HG02943 (cell line): Measurements from ENCODE around the gene APBB1.
"Not testable (repeated sequence)": the region's sequence is repeated elsewhere in the genome, so short reads cannot be mapped to it uniquely, and the experiment has no call there.

Source experiments
- ATAC-seq: cut with Tn5 transposase; IDR thresholded peaks from one replicate; pipeline ENCODE4 v1.9.1; 2021; ENCODE audit warnings: mild to moderate bottlenecking, low read depth, moderate library complexity; ENCODE audit not compliant: unreplicated experiment

Gene APBB1

DNA sequence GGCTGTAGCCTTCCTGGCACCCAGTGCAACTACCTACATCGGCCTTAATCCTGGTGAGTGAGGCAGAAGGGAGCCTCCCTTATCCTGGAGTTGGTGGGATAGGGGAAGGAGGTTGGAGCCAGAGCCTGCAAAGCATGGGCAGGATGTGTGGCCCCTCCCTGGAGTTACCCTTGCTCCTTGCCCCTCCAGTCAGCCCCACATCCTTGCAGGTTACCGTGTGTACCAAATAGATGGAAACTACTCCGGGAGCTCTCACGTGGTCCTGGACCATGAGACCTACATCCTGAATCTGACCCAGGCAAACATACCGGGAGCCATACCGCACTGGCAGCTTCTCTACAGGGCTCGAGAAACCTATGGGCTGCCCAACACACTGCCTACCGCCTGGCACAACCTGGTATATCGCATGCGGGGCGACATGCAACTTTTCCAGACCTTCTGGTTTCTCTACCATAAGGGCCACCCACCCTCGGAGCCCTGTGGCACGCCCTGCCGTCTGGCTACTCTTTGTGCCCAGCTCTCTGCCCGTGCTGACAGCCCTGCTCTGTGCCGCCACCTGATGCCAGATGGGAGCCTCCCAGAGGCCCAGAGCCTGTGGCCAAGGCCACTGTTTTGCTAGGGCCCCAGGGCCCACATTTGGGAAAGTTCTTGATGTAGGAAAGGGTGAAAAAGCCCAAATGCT lies 24.8 kb downstream of the APBB1 start:
- ATAC-seq: no peak

DNA sequence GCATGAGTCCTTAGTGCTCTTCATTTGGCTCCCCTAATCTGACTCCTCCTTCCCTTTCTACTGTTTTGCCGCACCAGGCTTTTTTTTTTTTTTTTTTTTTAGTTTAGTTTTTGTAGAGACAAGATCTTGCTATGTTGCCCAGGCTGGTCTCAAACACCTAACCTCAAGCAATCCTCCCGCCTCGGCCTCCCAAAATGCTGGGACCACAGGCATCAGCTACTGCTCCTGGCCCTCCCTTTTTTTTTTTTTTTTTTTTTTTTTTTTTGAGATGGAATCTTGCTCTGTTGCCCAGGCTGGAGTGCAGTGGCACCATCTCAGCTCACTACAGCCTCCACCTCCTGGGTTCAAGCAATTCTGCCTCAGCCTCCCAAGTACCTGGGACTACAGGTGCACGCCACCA lies 26.6 kb downstream of the APBB1 start:
- ATAC-seq: not testable (repeated sequence)

DNA sequence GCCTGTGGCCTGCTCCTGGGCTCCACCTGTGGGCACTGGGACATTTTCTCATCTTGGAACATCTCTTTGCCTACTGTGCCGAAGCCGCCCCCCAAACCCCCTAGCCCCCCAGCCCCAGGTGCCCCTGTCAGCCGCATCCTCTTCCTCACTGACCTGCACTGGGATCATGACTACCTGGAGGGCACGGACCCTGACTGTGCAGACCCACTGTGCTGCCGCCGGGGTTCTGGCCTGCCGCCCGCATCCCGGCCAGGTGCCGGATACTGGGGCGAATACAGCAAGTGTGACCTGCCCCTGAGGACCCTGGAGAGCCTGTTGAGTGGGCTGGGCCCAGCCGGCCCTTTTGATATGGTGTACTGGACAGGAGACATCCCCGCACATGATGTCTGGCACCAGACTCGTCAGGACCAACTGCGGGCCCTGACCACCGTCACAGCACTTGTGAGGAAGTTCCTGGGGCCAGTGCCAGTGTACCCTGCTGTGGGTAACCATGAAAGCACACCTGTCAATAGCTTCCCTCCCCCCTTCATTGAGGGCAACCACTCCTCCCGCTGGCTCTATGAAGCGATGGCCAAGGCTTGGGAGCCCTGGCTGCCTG lies 27.3 kb downstream of the APBB1 start:
- no peak for ATAC-seq

DNA sequence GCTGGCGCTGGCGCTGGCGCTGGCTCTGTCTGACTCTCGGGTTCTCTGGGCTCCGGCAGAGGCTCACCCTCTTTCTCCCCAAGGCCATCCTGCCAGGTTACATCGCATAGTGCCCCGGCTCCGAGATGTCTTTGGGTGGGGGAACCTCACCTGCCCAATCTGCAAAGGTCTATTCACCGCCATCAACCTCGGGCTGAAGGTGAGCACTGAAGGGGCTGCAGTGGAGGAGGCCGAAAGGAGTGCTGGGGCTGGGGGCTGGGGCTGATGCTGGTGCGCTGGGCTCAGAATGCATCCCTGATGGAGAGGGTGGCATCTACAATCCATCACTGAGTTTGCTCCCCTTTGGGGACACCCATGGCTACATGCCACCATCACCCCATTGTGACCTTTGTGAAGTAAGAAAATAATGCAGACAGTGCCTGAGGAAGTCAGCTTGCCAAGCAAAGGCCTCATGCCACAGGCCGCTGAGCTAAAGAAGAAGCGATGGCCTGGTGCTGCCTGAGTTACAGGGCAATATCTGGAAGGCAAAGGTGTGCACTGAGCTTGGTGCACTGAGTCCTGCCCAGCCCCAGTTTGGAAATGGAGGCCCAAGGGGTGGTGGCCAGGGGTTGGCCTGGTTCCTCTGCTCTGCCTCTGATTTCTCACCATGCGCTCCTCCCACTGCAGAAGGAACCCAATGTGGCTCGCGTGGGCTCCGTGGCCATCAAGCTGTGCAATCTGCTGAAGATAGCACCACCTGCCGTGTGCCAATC lies 28.0 kb downstream of the APBB1 start:
- no peak for ATAC-seq

DNA sequence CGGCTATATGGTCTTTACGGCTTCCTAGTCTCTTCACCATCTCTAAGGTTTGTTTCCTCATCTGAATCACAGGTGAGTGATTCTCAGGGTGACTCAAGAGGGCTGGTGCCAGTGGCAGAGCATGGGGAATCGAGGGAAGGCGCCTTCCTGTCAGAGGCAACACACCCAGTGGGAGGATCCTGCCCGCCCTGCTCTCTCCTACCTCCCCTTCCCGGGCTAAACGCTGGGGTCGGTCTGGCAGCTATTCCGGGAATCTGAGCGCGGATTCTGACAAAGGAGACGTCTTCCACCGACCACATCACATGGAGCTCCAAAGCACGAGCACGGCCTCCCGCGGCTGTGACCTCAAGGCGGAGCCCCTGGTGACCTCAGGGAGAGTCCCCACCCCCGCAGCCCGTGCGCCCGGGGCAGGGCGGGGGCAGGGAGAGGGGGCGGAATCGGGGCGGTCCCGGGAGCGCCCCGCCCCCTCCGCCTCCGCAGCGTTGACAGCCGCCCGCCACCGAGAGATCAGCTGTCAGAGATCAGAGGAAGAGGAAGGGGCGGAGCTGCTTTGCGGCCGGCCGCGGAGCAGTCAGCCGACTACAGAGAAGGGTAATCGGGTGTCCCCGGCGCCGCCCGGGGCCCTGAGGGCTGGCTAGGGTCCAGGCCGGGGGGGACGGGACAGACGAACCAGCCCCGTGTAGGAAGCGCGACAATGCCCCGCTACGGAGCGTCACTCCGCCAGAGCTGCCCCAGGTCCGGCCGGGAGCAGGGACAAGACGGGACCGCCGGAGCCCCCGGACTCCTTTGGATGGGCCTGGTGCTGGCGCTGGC lies 28.8 kb downstream of the APBB1 start, which contains the start of gene SMPD1:
Gene SMPD1, plus strand, starts transcription at position 570 of the 813 bp plus-strand sequence. Its CDS starts 125 bp downstream, at position 695.
- ATAC-seq: peak; percentile 97

DNA sequence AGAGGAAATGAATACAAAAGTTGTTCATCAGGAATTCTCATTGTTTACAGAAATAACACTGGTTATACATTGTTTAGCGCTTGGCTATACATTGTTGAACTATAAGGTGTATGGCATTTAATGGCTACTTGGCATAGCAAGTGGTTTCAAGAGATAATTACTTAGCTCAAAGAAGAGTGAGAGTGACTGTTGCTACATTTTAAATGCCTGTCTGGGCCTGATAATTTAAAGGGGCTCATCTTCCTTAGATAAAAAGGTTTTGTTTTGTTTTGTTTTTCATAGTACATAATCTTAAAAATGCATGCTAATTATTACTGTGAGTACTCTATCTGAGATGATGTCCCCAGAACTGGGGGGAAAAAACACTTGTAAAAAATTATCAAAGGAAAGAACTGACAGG lies 30.1 kb downstream of the APBB1 start:
- ATAC-seq: no peak

DNA sequence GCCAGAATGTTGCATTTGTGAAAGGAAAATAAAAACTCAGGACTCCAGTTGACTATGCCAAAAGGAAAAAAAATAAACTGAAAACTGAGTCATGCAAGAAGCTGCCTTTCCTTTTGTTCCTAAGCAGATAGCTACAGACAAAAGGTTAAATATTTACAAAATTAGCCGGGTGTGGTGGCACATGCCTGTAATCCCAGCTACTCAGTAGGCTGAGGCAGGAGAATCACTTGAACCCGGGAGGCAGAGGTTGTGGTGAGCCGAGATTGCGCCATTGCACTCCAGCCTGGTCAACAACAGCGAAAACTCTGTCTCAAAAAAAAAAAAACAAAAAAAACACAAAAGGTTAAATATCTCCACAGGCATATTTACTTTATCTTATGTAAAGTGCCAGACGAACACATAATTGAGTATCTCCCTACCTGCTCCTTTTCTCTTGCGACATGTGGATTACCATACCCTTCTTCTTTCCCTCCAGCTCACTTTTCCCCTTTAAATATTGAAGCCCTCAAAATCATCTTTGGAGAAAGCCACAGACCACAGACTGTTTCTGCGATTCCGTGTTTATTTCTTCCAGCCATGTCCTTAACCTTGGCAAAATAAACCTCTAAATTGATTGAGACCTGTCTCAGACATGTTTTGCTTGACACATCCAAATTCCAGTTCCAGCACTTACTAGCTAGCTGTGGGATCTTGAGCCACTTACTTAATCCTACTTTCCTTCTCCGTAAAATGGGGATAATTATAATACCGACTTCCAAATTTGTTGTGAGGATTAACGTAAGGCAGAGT lies 30.9 kb downstream of the APBB1 start:
- no peak for ATAC-seq

DNA sequence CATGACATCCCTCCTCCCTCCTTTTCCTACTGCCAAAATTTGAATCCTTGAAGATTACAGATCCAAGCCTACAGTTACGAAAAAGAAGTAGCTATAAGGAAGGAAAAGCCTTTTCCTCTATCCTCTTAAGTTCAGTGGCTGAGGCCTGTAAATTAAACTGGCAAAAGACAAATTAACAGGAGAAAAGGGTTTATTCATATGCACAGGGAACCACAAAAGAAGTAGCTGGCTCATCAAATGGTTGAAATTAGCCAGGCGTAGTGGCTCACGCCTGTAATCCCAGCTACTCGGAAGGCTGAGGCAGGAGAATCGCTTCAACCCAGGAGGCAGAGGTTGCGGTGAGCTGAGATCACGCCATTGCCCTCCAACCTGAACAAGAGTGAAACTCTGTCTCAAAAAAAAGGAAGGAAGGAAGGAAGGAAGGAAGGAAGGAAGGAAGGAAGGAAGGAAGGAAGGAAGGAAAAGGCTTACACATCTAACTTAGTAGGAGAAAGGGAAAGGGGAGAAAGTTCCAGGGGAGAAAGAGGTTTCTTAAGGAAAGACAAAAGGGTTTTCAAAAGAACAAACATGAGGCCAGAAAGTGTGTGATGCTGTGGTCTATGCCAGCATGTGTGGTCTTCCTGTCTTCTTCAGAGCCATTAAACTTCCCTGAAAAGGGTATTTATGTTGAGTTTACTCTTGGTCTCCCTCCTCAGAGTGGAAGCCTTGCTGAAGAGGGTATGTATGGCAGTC lies 33.7 kb downstream of the APBB1 start:
- no peak for ATAC-seq

DNA sequence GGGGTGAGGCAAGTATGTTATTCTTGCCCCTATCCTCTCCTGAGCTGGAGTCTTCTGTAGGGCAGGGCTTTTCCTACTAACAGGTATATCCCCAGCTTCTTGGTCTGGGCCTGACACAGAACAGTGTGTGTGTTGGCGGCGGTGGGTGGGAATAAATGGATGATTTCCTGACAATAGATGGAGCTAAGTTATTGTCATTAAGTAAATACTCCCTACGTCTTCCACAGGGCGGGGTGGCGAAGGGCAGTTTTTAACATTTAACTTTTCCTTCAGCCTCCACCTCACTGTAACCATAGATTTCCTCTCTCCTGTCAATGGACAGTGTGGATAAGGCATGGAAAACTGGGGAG lies 40.3 kb downstream of the APBB1 start:
- no peak for ATAC-seq

DNA sequence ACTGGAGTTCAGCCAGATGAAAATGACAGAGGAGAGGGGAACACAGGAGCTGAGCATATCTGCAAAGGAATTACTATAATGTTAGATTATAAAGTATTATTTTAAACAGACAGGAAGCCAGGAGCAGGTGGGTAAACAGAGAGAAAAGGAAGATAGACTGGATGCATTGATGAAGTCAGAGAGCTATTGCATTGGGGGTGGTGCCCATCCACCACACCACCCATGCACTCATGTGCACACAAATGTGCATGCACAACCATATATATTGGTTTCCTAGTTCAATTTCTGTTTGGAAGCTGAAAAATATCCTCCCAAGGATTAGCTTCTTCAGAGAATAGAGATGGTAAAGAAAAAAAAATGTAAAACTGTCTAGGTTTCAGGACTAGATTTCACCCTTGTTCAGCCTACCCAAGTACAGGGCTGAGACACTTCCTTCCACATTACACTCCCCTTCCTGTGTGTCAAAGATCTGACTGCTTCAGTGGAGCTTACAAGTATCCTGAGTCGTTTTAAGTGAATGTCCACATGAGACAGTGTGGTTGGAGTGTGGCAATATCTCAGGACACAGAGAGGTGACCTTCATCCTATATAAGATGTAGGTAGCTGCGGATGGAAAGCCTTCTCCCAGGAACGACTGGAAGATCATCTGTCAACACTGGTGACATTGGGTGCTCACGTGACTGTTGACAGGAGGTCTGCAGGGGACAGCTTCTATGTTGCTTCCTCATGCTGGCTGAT lies 40.8 kb downstream of the APBB1 start:
- no peak for ATAC-seq

DNA sequence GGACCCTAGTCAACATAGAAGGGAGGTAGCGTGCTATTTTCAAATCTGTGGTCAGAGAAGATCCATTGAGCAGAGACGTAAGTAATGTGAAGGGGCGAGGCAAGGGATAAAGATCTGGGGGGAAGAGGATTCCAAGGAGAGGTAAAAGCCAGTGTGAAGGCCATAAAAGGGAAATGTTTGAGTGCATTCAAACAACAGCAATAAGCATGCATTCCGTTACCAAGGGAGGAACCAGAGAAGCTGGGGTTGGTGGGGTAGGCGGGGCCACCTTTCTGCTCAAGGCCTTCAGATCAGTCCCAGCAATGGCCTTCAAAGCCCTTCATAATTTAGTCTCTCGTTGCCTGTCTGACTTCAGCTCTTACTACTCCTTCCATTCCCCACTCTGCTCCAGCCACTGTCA lies 47.1 kb downstream of the APBB1 start:
- ATAC-seq: no peak

DNA sequence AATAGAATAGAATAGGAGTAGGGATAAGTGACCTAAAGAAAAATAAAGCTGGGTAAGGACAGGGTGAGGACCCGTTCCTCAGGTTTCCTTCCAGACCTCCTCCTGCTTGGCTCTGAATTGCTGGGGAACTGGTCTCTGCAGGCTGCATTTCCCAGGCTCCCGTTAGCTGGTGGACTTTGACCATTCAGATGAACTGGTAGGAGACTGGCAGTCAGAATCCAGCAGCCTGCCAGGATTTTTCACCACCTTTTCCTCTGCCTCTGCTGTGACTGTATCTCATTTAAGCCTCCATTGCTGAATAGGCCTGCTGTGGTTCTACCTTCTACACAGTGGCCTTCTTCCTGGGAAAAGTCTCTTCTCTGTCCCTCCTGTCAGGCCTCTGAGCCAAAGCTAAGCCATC lies 53.2 kb downstream of the APBB1 start:
- ATAC-seq: no peak

DNA sequence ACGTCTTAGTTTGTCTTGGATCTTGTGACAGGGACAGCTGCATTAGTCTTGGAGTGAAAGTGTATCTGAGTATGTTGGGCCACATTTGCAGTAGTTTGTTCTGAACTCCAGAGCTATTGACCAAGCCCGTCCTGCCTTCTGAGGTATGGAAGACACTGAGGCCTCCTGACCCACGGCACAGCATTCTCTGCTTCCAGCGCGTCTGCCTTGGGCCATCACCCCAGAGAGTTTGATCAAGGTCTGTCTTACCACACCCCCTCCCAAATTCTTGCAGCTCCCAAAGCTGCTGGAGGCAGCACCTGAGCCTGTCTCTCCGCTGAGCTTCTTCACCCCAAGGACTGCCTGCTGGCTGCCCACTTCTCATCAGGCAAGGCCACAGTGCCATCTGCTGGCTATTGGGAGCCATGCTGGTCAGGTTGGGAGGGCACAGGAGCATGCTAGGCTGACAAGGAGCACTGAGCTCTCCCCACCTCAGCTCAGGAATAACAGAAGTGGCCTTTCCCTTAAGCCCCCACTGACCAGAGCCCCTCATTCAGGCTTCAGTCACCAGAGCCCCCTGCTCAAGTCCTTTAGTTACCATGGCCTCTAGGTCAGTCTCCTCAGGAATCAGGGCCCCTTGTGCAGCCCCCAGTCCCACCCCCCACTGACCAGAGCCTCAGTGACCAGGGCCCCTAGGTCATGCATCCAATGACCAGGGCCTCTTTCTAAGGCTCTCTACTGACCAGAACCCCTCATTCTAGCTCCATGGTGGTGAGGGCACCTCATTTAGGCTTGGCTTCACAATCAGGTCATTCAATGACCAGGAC lies 55.8 kb downstream of the APBB1 start:
- peak; percentile 74 for ATAC-seq

DNA sequence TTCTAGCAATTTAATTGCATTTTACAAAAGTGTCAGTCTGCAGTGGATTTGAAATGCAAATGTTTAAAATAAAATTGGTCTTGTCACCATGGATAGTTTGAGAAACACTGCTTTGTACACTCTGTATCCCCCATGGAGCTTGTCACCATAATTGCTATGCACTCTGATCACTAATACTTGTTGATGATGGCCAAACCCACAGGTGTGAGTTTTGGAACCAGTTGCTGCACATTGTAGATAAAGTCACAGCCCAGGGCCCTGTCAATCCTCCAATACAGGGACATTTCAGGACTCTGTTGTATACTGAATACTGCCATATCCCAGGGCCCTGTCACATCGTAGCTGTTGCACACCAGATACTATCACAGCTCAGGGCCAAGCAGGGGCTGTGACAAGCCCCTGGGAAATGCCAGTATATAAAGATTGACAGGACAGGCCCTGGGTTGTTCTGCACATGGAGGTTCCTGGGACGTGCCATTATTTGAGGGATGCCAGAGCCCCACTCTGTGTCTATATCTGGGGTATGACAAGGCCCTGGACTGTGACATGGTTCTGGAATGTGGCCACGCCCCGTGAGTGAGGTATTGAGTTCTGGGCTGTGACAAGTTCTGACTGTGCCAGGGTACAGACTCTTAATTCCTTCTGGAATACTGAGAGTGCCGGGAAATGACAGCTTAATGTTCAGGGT lies 56.6 kb downstream of the APBB1 start:
- ATAC-seq: no peak

DNA sequence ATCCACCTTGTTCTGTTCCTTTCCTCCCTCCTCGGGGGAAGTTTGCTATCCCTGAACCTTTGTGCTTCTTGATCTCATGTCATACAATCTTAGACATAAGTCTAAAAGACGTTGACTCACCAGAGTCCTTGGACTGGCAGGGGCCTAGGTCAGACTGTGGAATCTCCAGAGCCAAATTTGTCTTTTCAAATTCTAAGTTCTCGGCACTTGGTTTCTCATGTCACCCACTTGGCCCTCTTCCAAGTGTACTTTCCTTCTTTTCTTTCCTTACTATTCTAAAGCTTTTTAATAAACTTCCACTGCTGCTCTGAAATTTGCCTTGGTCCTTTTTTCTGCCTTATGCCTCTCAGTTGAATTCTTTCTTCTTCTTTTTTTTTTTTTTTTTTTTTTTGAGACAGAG lies 58.7 kb downstream of the APBB1 start:
- ATAC-seq: no peak

DNA sequence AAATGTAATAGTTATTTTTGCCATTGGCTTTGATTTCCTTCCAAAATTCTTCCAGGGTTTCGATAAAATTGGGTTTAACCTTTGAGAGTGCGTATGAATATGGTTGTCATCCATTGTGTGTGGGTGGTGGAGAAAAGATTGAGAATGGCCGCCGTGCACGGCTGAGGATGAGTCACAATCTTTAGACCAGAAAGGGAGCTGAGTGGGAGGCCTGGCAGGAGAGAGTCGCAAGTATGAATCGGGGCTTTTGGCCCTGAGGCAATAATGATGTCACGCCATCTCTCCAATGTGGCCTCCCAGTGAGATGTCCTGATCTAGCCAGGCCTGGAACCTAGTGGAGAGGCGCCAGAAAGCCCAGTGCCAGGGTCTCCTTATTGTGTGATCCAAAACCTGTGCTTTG lies 61.7 kb downstream of the APBB1 start:
- no peak for ATAC-seq

DNA sequence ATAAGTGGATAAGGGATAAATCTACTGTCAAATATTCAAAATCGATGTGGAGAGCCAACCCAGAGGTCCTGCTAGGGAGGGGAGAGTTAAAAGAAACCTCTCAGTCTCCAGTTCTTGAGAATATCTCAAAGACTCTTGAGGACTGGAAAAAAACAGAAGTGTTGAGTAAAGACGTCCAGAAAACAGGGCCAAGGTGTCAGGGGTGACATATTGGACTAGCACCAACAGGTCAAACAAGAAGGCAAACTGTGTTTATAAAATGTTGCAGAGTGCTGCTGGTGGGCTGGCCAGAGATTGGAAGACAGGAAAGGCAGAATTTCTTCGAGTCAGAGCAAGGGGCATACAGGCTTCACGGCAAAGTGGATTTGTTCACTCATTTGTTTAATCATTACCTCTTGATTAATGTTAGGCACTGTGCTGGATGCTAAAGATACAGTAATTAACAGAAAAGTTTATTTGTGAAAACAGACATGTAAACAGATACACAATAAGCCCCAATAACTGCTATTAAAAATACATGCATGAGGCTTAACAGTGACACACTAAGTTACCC lies 62.3 kb downstream of the APBB1 start:
- ATAC-seq: no peak
